Adrenal gland (tissue), 12 donors: ENCODE measurements around the gene RNF8. TPM values are rescaled to one million over a fixed set of nuclear protein-coding genes. Genes with fewer than 3 reads are reported as not detected.

Experiments used
- DNase-seq, 7 donors: peaks; one replicate each; pipeline ENCODE4 v3.0.0-alpha.2; 2019 to 2020
- H3K27ac ChIP-seq, 5 donors: fragments of 200-600 bp; sonication (generic) in 4 of 5; 1 replicate in 3 of 5; 2 replicates in 2 of 5; pipeline versions ENCODE4 v1.5.1 to v1.8.0; 2016 to 2020; ENCODE audit warnings: mild to moderate bottlenecking in 1 of 5
- H3K27me3 ChIP-seq: fragments of 200-600 bp; 2 replicates; pipeline ENCODE4 v1.8.0; 2021
- H3K36me3 ChIP-seq, 2 donors: fragments of 200-600 bp; replicated peaks in 1 of 2; 1 replicate in 1 of 2; 2 replicates in 1 of 2; pipeline versions ENCODE4 v1.5.1 to v1.8.0; 2018 to 2022
- H3K4me1 ChIP-seq, 2 donors: fragments of 200-600 bp; replicated peaks in 1 of 2; 1 replicate in 1 of 2; 2 replicates in 1 of 2; pipeline versions ENCODE4 v1.5.1 to v1.8.0; 2018 to 2021
- H3K4me3 ChIP-seq, 4 donors: fragments of 200-600 bp; sonication (generic) in 3 of 4; one replicate each; pipeline ENCODE4 v1.5.1; 2016 to 2018
- H3K9me3 ChIP-seq, 3 donors: fragments of 200-600 bp; sonication (generic) in 1 of 3; replicated peaks in 1 of 3; 1 replicate in 2 of 3; 2 replicates in 1 of 3; pipeline versions ENCODE4 v1.5.1 to v1.8.0; 2016 to 2021
- POLR2A ChIP-seq, 2 donors: fragments of 450-650 bp; IDR thresholded peaks; one replicate each; pipeline ENCODE4 v1.6.1; 2017; ENCODE audit warnings: antibody characterized with exemption in 2 of 2, mild to moderate bottlenecking in 2 of 2, moderate library complexity in 1 of 2
- WGBS, 4 donors: extraction: QIAGEN DNeasy Blood & Tissue Kit in 2 of 4; methylation state at CpG; one replicate each; pipeline versions ENCODE4 v1.1.5 to v1.1.7; 2013 to 2017; 5-methylcytosine and 5-hydroxymethylcytosine counted together
- intact Hi-C, 2 donors: fragments of 100-400 bp; cut with DNase I; formaldehyde crosslinking; loops; one replicate each; pipeline versions ENCODE4 v1.14.1 to v1.15.0; 2022 to 2023
- polyA plus RNA-seq, 3 donors: library from polyadenylated mRNA; stranded (reverse); fragments of 200-250 nt in 2 of 3; fragments of 350-450 nt in 1 of 3; fragmentation: Illumina TruSeq in 1 of 3; extraction: RNeasy Lipid Tissue Mini Kit (QIAGEN cat#74804) in 1 of 3; gene quantifications; one replicate each; pipeline ENCODE4 v1.2.3, GENCODE V29; 2013 to 2014
- total RNA-seq, 9 donors: library from RNA; depleted of rRNA in 4 of 9; stranded (reverse); fragments of >200 nt in 4 of 9; fragments of 120-200 nt in 1 of 9; fragmentation: NEBNext Ultra II Directional in 1 of 9; extraction: Animal tissue kit (Norgen Biotek cat#: 25700) in 1 of 9; gene quantifications; one replicate each; pipeline versions ENCODE4 v1.1.0 to v1.2.4, GENCODE V29; 2013 to 2023
- TF ChIP-seq, protein P1 (sequence below), 6 experiments: fragments of 450-650 bp in 4 of 6; fragments of 200-600 bp in 2 of 6; sonication (generic) in 1 of 6; IDR thresholded peaks; 1 replicate in 5 of 6; 2 replicates in 1 of 6; pipeline versions ENCODE4 v1.5.1 to v1.8.0; 2016 to 2021; ENCODE audit warnings: antibody characterized with exemption in 6 of 6, mild to moderate bottlenecking in 2 of 6, moderate library complexity in 1 of 6
- donor health status: healthy with polysubstance abuse.
- donor health status: Bipolar disorder and iron deficiency.
- donor health status: DM: yes; HTN: yes; CAD: no.
- donor health status: DM: no; HTN: no; CAD: no.
- donor health status: DM: no; HTN: no; CAD: no.
- donor health status: DM: yes; HTN: yes; CAD: no.

RNF8 gene
- total and polyA plus RNA-seq, 12 donors, result 13.1 to 54.6 (median 20.6) TPM

DNA sequence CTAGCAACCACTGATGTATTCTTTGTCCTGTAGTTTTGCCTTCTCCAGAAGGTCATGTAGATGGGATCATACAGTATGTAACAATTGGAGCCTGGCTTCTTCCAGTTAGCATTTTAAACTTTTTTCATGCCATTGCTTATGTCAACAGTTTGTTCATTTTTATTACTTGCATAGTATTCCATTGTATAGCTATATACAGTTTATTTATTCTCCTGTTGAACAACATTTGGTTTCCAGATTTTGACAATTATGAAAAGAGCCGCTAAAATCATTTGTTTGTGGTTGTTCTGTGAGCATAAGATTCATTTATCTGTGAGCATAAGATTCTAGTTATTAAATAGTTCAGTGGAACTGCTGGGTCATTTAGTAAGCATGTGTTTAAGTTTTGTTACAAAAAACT lies 55.7 kb downstream of the RNF8 start:
- Histone ChIP-seq H3K27me3 (no peaks in the 10 kb centered on the region), H3K4me3 (no peak overlapping the region), H3K4me1 (no peaks in the 10 kb centered on the region), H3K27ac (no peak overlapping the region), H3K36me3 (no peaks in the 10 kb centered on the region), H3K9me3 (no peaks in the 10 kb centered on the region)
- TF ChIP-seq, protein P1, sequence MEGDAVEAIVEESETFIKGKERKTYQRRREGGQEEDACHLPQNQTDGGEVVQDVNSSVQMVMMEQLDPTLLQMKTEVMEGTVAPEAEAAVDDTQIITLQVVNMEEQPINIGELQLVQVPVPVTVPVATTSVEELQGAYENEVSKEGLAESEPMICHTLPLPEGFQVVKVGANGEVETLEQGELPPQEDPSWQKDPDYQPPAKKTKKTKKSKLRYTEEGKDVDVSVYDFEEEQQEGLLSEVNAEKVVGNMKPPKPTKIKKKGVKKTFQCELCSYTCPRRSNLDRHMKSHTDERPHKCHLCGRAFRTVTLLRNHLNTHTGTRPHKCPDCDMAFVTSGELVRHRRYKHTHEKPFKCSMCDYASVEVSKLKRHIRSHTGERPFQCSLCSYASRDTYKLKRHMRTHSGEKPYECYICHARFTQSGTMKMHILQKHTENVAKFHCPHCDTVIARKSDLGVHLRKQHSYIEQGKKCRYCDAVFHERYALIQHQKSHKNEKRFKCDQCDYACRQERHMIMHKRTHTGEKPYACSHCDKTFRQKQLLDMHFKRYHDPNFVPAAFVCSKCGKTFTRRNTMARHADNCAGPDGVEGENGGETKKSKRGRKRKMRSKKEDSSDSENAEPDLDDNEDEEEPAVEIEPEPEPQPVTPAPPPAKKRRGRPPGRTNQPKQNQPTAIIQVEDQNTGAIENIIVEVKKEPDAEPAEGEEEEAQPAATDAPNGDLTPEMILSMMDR (IDR thresholded peaks at IDR 0.05), result no peak
- no peak for TF ChIP-seq POLR2A (IDR thresholded peaks at IDR 0.05)
- DNase-seq, result no peak
- 92 to 100% (median 97%) methylated on average over 1 of the region's 1 CpG for WGBS, 4 donors
- intact Hi-C loops, result no loop called here

DNA sequence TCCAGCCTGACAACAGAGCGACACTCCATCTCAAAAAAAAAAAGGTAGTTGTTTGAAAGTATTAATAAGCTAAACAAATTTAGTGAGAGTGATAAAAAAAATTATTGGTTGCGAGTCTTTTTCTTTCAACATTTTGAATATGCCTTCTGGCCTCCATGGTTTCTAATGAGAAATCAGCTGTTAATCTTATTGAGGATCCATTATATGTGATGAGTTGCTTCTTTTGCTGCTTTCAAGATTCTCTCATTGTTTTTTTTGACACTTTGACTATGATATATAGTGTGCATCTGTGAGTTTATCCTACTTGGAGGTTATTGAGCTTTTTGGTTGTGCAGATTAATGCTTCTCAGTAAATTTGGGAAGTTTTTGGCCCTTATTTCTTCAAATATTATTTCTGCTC lies 63.6 kb downstream of the RNF8 start:
- Histone ChIP-seq H3K27ac (no peak overlapping the region), H3K27me3 (no peaks in the 10 kb centered on the region), H3K4me1 (no peaks in the 10 kb centered on the region), H3K4me3 (no peak overlapping the region), H3K9me3 (no peaks in the 10 kb centered on the region), H3K36me3 (no peaks in the 10 kb centered on the region)
- TF ChIP-seq POLR2A (IDR thresholded peaks at IDR 0.05), result no peak
- TF ChIP-seq, protein P1 (IDR thresholded peaks at IDR 0.05), result no peak
- intact Hi-C loops, result no loop called here
- DNase-seq, result no peak
- 44 to 100% (median 64%) methylated on average over 2 of the region's 2 CpGs for WGBS, 4 donors

DNA sequence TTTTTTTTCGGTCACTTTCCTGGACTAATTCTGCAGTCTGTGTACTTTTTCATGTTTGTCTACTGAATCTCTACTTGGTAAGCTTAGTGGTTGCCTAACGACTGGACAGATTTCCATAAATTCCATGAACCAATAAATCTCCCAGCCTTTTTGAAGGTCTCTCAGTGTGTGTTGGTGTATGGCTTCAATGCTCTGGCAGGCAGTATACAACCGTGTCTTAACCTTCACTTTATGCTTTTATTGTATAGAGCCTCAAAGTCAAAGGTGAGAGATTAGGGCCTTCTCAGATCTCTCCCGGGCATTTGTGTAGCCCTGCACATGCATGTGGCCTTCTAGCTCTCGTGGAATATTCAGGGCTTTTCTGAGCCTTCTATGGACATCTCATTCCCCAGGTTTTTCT lies 64.9 kb downstream of the RNF8 start:
- intact Hi-C loops, result no loop called here
- Histone ChIP-seq H3K27ac (no peak overlapping the region), H3K4me1 (no peaks in the 10 kb centered on the region), H3K9me3 (no peaks in the 10 kb centered on the region), H3K36me3 (no peaks in the 10 kb centered on the region), H3K4me3 (no peak overlapping the region), H3K27me3 (no peaks in the 10 kb centered on the region)
- TF ChIP-seq, protein P1 (IDR thresholded peaks at IDR 0.05), result no peak
- no peak for TF ChIP-seq POLR2A (IDR thresholded peaks at IDR 0.05)
- WGBS, 4 donors, result 56 to 77% (median 64%) methylated on average over 5 of the region's 5 CpGs
- no peak for DNase-seq

DNA sequence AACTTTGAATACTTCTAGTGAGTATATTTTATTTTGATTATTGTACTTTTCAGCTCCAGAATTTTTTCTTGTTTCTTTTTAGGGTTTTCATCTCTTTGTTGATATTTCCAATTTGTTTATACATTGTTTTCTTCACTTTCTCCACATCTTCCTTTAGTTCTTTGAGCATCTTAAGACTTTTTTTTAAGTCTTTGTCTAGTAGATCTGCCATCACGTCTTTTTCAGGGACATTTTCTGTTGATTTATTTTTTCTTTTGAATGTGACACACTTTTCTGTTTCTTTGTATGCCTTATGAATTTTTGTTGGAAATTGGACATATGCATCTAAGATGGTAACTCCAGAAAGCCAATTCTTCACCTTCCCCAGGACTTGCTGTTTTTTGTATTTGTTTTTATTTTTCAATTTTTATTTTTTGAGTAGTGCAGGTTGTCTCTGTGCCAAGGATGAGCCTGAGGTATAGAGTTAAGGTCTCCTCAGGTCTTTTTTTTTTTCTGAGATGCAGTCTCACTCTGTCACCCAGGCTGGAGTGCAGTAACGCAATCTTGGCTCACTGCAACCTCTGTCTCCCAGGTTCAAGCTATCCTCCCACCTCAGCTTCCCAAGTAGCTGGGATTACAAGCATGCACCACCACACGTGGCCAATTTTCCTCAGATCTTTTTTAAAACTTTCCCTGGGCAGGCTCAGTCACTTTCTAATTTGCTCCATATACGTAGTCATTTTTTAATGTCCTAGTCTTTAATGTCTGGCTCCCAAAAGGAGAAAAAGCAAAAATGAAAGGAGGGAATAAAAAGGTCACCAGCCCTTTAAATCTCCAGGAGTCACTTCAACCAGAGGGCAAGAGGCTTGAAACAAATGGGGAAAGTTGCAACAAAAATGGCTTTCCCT lies 72.5 kb downstream of the RNF8 start:
- H3K4me1 ChIP-seq, result no peaks in the 10 kb centered on the region
- no peak for DNase-seq
- peaks cover 0 to 4% (median 0%) of the 10 kb centered on the region in 3 donors for H3K9me3 ChIP-seq
- WGBS, 4 donors, result 65 to 71% (median 66%) methylated on average over 4 of the region's 4 CpGs
- no peaks in the 10 kb centered on the region for H3K27me3 ChIP-seq
- intact Hi-C loops, result no loop called here
- no peaks in the 10 kb centered on the region for H3K36me3 ChIP-seq
- TF ChIP-seq, protein P1 (IDR thresholded peaks at IDR 0.05), result no peak
- no peak for TF ChIP-seq POLR2A (IDR thresholded peaks at IDR 0.05)
- H3K4me3 ChIP-seq, result no peak overlapping the region
- no peak overlapping the region for H3K27ac ChIP-seq
